Urothelium cell line (cell line): ENCODE results near the gene FHOD3.

Experiments used
- DNase-seq: peaks from one replicate; pipeline ENCODE4 v3.0.0; 2011; ENCODE audit warnings: low spot score, mixed read lengths
- FAIRE-seq: peaks from 2 replicates; lab custom pipeline; 2011; peaks lifted over from hg19 to GRCh38; lab: Jason Lieb, UNC

Gene FHOD3

GRCh38 chr18:36402765-36403396 lies 105.4 kb downstream of the FHOD3 start:
- FAIRE-seq (no peak), DNase-seq (no peak)

DNA sequence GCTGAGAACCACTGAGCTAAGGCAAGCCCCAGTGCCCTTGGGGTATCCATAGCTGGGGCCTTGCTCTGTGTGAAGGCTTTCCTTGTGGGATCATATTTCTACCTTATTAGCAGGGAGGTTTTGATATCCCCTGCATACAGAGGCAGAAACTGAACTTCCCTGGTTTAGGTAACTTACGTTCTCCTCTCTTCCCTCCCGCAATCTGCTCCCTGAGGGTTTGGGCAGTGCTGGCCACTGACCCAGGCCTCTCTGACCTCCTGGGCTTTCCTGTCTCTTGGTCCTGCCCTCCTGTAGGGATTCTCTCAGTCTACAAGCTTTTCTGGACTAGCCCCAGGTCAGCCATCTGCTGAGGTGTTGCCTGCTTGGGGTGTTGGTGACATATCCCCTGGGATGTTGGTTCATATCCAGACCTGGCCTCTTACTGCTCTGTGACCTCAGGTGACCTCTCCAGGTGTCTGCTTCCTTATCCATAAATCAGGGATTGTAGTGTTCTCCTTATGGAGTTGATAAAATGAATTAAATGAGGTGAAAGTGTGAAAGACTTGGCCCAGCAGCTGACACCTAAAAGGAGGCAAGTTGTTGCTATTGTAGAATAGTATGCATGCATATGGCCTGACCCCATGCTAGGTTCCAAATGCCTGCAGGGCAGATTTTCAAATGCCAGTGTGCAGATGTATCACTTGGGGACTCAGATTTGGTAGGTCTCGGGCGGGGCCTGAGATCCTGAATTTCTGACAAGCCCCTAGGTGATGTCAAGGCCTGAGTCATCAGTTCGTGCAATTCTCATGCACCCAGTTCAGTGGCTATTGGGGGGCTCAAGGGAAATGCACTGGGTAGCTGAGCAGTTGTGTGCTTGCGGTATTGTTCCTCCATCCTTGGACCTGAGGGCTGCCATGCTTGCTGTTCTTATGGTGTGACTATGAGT lies 106.6 kb downstream of the FHOD3 start:
- FAIRE-seq (no peak), DNase-seq (no peak)

- FAIRE-seq (no peak), DNase-seq (no peak)
Measured at GRCh38 chr18:36405611-36406010, 108.1 kb downstream of the FHOD3 start.

DNA sequence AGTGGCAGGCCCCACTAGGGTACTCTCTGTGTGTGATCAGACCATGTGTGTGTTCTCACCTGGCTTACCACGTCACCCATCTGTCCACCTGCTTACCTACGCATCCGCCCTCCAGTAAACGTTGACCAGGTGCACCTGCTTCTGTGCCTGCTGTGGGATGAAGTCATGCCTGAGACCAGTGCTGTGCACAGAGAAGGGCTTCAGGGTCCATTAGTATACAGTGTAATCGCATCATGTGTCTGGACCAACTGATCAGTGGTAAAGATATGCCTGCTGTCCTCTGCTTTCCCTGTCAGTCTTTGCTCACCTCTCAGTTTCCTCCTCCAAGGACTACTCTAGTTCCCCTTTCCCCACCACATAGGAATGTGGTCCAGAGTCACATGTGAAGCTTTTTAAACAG lies 109.3 kb downstream of the FHOD3 start:
- DNase-seq (no peak), FAIRE-seq (no peak)

DNA sequence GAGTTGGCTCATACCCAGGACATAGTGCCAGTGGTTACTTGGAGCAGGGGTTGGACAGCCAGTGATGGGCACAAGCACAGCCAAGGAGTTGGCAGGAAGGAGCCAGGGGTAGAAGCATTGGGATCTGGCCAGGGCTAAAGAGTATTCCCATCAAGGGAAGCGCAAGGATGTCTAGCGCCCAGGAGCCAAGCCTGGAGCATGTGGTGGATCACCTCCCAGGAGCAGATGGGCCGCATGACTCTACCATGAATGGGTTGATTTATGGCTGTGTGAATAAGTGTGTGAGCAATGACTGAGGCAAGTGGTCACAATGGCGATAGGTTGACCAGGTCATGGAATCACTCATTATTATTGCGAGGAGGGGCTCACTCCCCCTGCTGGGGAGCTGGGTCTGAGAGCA lies 111.1 kb downstream of the FHOD3 start:
- DNase-seq (no peak), FAIRE-seq (no peak)

DNA sequence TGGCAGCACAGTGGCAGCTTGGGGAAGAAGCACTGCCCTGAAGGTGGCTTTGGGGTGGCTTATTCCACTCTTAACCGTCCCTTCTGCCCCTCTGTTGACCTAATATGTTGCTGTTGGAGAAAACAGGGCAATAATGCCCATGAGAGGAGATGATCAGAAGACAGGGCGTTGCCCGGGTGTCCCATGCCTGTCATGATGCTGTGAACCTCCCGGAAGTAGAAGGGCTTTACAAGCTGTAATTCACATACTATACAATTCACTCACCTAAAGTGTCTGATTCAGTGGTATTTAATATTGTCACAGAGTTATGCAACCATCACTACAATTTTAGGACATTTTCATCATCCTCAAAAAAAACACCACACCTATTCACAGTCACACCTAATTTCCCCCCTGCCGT lies 112.3 kb downstream of the FHOD3 start:
- FAIRE-seq = no peak
- no peak for DNase-seq

DNA sequence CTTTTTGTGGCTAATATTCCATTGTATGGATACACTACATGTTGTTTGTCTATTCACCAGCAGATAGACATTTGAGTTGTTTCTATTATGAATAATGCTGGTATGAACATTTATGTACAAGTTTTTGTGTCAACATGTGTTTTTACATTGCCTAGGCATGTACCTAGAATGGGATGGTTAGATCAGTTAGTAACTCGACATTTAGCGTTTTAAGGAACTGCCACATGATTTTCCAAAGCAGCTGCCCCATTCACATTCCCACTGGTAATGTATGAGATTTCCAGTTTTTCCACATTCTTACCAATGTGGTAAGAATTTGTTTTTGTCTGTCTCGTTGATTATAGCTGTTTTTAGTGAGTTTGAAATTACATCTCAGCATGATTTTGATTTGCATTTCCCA lies 112.8 kb downstream of the FHOD3 start:
- FAIRE-seq (no peak), DNase-seq (no peak)

- FAIRE-seq = no peak
Measured at GRCh38 chr18:36411745-36412168, 114.2 kb downstream of the FHOD3 start.

GRCh38 chr18:36412778-36413177 lies 115.3 kb downstream of the FHOD3 start:
- FAIRE-seq (no peak), DNase-seq (no peak)

More at GRCh38 chr18:36411745-36412168, 114.2 kb downstream of the FHOD3 start:
- DNase-seq = peak; percentile 5

DNA sequence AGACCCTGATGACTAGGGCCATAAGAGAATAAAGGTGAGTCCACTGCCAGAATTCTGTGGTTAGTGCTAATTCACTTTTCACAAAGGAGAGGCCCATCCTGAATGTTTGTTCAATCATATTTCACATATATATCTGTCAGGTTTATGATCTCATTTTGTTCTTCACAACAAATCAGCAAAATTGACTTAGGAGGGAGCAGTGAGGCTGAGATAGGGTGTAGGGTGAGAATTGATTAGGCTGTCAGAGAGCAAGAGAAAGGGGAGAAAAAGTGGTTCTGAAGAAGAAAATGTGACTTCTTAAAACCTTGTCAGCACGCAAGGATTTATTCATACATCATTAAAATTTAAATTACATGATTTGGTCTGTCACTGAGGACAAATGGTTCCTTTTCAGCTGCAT lies 117.7 kb downstream of the FHOD3 start:
- DNase-seq (no peak), FAIRE-seq (no peak)

DNA sequence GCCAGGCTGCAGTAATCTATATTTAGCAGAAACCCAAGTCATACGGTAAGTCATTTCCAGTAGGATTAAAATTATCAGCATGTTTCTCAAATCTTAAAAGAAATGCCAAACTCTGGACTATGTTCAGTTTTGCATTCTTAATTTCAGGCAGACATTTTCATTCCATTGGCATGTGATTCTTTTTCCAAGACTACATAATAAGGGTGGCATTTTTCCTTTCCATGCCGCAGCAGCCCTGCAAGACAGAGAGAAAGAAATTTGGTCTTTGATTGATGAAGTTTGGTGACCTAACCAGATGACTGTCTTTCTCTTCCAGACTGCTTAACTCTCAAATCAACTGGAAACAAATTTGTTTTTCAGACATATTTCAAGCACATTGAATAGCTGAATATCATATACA lies 118.1 kb downstream of the FHOD3 start:
- FAIRE-seq = no peak
- no peak for DNase-seq

GRCh38 chr18:36419188-36419899 lies 121.8 kb downstream of the FHOD3 start:
- DNase-seq = no peak
- FAIRE-seq = no peak

DNA sequence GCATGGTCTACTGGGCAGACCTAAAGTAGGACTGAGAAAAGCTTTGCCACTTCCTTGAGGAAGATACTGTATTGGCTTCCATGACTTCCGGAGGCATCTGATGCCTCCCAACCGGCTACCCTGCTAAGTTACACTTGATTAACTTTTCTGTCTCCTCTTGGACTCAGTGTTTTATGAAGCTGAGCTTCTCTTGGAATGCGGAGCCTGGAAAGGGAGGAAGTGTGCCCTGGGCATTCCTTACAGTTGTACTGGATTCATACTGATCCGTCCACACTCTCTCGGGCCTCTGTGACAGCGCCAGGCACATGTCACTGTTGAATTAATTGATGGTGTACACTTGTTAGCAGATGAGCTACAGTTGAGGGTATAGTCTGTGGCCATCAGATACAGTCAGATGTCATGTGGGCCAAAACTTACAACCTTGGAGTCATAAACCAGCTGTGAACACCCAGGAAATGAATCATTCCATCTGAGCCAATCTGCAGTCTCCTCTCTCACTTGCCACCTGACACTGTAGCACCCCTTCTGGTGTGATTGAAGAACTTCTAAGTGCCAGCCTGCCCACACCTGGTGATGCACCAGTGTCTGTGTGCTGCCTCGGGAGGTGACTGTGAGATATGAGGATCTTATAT lies 122.5 kb downstream of the FHOD3 start:
- no peak for FAIRE-seq
- DNase-seq = peak; percentile 21

- FAIRE-seq (no peak), DNase-seq (no peak)
Measured at GRCh38 chr18:36420826-36421225, 123.3 kb downstream of the FHOD3 start.

DNA sequence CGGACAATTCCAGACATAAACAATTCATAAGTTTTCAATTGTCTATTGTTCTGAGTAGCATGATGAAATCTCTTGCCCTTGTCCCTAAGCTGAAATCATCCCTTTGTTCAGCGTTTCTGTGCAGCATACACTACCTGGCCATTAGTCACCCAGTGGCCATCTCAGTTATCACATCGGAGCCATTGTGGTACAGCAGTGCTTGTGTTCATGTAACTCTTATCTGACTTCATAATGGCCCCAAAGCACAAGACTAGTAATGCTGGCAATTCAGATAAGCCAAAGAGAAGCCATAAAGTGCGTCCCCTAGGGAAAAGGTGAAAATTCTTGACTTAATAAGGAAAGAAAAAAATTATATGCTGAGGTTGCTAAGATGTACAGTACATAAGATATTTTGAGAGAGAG lies 127.2 kb downstream of the FHOD3 start:
- FAIRE-seq (no peak), DNase-seq (peak; percentile 25)

GRCh38 chr18:36427369-36427768 lies 129.9 kb downstream of the FHOD3 start:
- no peak for FAIRE-seq
- no peak for DNase-seq

GRCh38 chr18:36427831-36428230 lies 130.3 kb downstream of the FHOD3 start:
- DNase-seq (no peak), FAIRE-seq (no peak)

DNA sequence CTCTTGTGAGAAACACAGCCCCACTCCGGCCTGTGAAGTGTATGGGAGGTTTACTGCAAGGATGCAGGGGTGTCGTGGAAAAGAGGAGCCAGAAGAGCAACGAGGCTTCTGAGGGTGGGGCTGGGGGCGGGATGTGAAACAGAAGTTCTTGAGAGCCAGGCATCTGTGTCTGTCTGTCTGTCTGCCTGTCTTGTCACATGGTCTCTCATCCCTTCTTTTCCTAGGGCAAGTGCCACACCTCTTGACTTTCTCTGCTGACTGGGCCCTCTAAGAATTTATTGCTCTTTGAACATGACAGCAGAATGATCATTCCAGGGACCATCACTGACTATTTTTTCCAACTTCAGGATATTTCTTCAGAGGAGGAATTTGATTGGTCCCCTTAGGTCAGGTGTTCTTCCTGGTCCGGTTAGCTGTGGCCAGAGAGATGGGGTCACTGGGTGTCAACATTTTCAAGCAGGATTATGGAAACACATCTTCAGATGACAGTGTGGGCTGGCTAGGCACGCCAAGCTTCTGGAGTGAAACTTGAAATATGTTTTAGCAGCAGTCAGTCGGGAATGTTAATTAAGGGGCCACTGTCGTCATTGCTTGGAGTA lies 131.0 kb downstream of the FHOD3 start:
- FAIRE-seq (no peak), DNase-seq (no peak)

GRCh38 chr18:36432880-36433555 lies 135.5 kb downstream of the FHOD3 start:
- FAIRE-seq = no peak

DNA sequence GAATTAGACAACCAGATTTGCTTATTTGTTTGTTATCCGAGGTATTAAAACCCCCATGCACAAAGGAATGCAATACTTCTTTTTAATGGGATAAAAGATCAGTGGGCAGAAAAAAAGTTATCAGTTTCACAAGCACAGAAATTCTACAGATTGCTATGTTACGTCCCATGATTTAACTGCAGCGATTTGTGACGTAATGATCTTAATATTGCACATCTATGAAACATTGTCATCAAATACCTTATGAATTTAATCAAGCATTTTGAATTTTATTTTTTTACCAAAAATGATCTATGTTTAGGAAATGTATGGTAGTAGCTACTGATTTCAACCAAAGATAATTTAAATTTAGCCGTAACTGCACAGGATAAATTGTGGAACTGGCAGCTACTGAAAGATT lies 138.9 kb downstream of the FHOD3 start:
- no peak for FAIRE-seq

More at GRCh38 chr18:36432880-36433555, 135.5 kb downstream of the FHOD3 start:
- no peak for DNase-seq

More for the DNA sequence above, 138.9 kb downstream of the FHOD3 start:
- no peak for DNase-seq
